Activated T-helper 2 cell treated with anti-CD3 and anti-CD28 coated beads, Interferon-gamma antibody, Interleukin-2, Interleukin-4, amounts not matched to agents 10 μg/mL and 5 μg/mL and 100 μg/mL, durations not matched to agents 14 hours and 24 hours and 36 hours (primary cell): ENCODE data around the gene STXBP5. TPM values are rescaled to one million over a fixed set of nuclear protein-coding genes. Genes with fewer than 3 reads are reported as not detected.
"Not testable (repeated sequence)": the region's sequence is repeated elsewhere in the genome, so short reads cannot be mapped to it uniquely, and the experiment has no call there.

Source experiments
- DNase-seq: peaks from one replicate; pipeline ENCODE4 v3.0.0; 2021; ENCODE audit warnings: low spot score
- H3K27ac Mint-ChIP-seq: one replicate; pipeline ENCODE4 v1.8.0; 2021; ENCODE audit warnings: mixed read lengths
- H3K27me3 Mint-ChIP-seq: one replicate; pipeline ENCODE4 v1.8.0; 2021; ENCODE audit warnings: low read depth, mixed read lengths
- H3K36me3 Mint-ChIP-seq: one replicate; pipeline ENCODE4 v1.8.0; 2021; ENCODE audit warnings: low read depth, mixed read lengths
- H3K4me1 Mint-ChIP-seq: one replicate; pipeline ENCODE4 v1.8.0; 2021; ENCODE audit warnings: low read depth, mixed read lengths
- H3K4me3 Mint-ChIP-seq: one replicate; pipeline ENCODE4 v1.8.0; 2021; ENCODE audit warnings: low read depth, mild to moderate bottlenecking, moderate library complexity, mixed read lengths
- H3K9me3 Mint-ChIP-seq: one replicate; pipeline ENCODE4 v1.8.0; 2021; ENCODE audit warnings: mixed read lengths
- intact Hi-C: fragments of 100-400 bp; cut with micrococcal nuclease; formaldehyde crosslinking; loops from one replicate; pipeline ENCODE4 v1.15.1; 2023
- total RNA-seq: library from RNA; stranded (reverse); gene quantifications from 2 replicates; pipeline ENCODE4 v1.2.3, GENCODE V29; 2022

The STXBP5 gene
- total RNA-seq, 1 donor from 2014 or later, result 21.2 TPM

DNA sequence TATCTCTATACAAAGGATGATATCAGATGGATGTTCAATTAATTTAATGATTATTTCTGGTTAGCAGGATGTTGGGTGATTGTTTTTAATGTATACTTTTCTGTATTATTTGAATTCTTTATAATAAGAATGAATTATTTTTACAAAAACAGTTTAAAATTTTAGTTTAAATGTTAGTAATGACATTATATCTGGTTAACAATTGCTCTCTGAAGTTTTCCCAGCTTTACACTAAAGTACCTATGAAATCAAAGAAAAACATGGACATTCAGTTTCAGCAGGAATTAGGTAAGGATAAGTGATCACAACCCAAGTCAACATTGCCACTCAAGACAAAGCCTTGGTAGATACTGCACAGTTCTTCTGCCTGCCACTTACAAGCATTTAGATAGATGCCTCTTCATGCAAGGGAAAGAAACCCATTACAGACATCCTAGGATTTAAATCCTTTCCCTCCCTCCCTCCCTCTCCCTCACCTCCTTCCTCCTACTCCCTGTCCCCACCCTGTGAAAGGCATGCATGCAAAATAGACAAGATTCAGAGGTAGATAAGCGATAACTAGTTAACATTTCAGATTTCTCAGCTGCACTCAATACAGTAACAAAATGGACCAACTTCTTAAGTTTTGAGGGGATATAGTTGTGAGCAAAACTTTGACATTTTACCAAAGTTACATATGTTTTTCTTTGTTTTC, 143.8 kb downstream of the STXBP5 start:
- H3K36me3 Mint-ChIP-seq, result peaks cover 16% of the 10 kb centered on the region
- H3K4me1 Mint-ChIP-seq, result peaks cover 7% of the 10 kb centered on the region
- H3K9me3 Mint-ChIP-seq, result no peaks in the 10 kb centered on the region
- no peak overlapping the region for H3K4me3 Mint-ChIP-seq
- DNase-seq, result no peak
- H3K27ac Mint-ChIP-seq, result no peak overlapping the region
- no peaks in the 10 kb centered on the region for H3K27me3 Mint-ChIP-seq
- intact Hi-C loops, result no loop called here

DNA sequence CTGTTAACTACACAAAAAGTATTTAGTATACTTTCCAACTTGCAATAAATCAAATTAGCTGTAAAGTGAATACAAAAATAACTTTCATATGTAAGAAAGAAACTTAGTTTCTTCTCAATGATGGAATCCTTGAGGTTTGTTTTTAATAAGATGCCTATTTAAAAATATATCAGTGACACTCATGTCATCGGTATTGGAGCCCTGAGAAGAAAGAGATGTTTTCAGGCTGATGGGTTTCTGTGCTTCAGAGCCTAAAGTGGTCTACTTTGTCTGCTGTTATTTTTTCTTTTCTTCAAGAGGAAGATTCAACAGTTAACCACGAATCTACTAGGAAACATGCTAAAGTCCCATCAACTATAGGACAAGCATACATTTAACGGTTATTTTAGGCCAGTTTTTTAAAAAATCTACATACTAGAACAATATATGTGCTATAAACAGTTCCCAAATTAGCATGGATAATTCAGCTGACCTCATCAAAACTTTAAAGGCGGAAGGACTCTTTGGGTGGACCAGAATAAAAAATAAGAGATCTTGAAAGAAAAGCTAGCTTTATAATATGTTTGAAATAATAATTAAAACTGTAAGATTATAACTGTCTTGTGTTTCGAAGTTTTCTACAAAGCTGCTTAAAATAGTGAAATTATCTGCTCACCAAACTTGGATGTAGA, 157.2 kb downstream of the STXBP5 start:
- peaks cover 34% of the 10 kb centered on the region for H3K36me3 Mint-ChIP-seq
- H3K27ac Mint-ChIP-seq, result no peak overlapping the region

DNA sequence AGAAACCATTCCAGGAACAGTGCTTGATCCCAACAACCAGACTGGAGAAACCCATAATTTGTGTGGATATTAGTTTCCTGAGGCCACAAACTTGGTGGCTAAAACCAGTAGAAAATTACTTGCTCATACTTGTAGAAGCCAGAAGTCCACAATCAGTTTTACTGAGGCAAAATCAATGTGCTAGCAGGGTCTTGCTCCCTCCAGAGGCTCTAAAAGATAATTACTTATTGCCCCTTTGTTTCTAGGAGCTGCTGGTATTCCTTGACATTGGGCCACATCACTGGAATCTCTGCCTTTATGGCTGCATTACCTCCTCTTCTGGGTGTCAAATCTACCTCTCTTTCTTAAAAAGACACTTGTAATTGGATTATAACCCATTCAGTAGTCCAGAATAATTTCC, 162.1 kb downstream of the STXBP5 start:
- Mint-ChIP-seq H3K4me3 (no peak overlapping the region), H3K9me3 (no peaks in the 10 kb centered on the region), H3K27me3 (no peaks in the 10 kb centered on the region), H3K27ac (no peak overlapping the region), H3K4me1 (no peaks in the 10 kb centered on the region), H3K36me3 (peaks cover 21% of the 10 kb centered on the region)
- DNase-seq, result no peak
- intact Hi-C loops, result no loop called here

More for the DNA sequence above, 157.2 kb downstream of the STXBP5 start:
- no peak for DNase-seq
- Mint-ChIP-seq H3K4me1 (no peaks in the 10 kb centered on the region), H3K4me3 (no peak overlapping the region), H3K27me3 (no peaks in the 10 kb centered on the region), H3K9me3 (no peaks in the 10 kb centered on the region)
- intact Hi-C loops, result no loop called here

DNA sequence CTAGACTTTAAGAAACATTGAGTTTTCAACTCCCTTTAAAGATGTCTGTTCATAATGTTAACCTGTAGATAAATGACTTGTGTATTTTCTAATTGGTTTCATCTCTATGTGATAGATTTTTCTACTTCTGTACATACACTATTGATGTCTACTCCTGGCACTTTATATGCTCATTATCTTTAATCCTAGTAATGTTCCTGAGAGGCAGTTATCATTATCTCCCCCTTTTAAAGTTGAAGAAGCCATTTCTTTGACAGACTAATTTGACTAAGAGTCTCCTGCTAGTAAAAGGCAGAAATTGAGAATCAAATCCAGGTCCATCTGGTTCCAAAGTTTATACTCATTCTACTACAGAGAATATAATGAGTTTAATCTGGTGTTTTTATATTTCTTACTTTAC, 167.1 kb downstream of the STXBP5 start:
- H3K4me3 Mint-ChIP-seq, result no peak overlapping the region
- H3K27ac Mint-ChIP-seq, result no peak overlapping the region
- DNase-seq, result no peak
- no peaks in the 10 kb centered on the region for H3K4me1 Mint-ChIP-seq
- H3K27me3 Mint-ChIP-seq, result no peaks in the 10 kb centered on the region
- H3K9me3 Mint-ChIP-seq, result no peaks in the 10 kb centered on the region
- intact Hi-C loops, result no loop called here
- H3K36me3 Mint-ChIP-seq, result peaks cover 9% of the 10 kb centered on the region

DNA sequence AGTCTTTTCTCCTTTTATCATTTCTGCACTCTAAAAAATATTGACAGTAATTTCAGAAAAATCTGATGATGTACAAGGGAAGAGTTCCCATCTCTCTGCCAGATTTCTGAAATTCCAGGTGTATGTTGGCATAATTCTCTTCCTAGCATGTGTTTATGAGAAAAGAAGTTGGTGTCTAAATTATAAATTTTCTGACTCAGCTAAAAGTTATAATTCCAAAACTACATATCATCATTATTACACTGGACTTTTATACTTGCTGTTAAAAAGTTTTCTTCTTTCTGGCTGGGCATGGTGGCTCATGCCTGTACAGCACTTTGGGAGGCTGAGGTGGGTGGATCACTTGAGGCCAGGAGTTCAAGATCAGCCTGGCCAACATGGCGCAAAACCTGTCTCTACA, 168.6 kb downstream of the STXBP5 start:
- Mint-ChIP-seq H3K4me1 (no peaks in the 10 kb centered on the region), H3K27me3 (no peaks in the 10 kb centered on the region), H3K9me3 (no peaks in the 10 kb centered on the region), H3K4me3 (no peak overlapping the region), H3K27ac (no peak overlapping the region), H3K36me3 (peaks cover 7% of the 10 kb centered on the region)
- DNase-seq, result no peak
- intact Hi-C loops, result no loop called here

DNA sequence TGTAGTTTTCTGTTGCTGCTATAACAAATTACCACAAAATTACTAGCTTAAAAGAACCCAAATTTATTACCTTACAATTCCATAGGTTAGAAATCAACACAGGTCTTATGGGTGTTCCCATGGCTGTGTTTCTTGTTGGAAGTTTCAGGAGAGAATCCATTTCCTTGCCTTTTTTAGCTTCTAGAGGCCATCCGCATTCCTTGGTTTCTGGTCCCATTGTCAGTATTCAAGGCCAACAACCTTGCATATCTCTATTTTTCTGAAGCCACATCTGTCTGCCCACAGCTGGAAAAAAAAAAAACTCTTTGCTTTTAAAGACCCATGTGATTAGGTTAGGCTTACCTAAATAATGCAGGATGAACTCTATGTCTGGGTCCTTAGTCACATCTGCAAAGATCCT, 174.6 kb downstream of the STXBP5 start:
- H3K27ac Mint-ChIP-seq, result no peak overlapping the region
- H3K27me3 Mint-ChIP-seq, result no peaks in the 10 kb centered on the region
- H3K4me1 Mint-ChIP-seq, result peaks cover under 1% of the 10 kb centered on the region
- no peaks in the 10 kb centered on the region for H3K9me3 Mint-ChIP-seq
- intact Hi-C loops, result no loop called here
- H3K4me3 Mint-ChIP-seq, result no peak overlapping the region
- DNase-seq, result no peak
- H3K36me3 Mint-ChIP-seq, result peaks cover 44% of the 10 kb centered on the region

DNA sequence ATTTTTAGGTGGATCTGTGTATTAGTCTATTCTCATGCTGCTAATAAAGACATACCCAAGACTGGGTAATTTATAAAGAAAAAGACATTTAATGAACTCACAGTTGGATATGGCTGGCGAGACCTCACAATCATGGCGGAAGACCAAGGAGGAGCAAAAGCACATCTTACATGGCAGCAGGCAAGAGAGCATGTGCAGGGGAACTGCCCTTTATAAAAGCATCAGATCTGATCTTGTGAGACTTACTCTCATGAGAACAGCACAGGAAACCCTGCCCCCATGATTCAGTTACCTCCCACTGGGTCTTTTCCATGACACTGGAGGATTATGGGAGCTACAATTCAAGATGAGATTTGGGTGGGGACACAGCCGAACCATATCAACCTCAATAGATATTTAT, 176.6 kb downstream of the STXBP5 start:
- H3K4me3 Mint-ChIP-seq, H3K9me3 Mint-ChIP-seq, H3K4me1 Mint-ChIP-seq, H3K27ac Mint-ChIP-seq, DNase-seq, H3K27me3 Mint-ChIP-seq: not testable (repeated sequence)
- H3K36me3 Mint-ChIP-seq, result peaks cover 61% of the 10 kb centered on the region
- intact Hi-C loops, result loop anchor here (10.0 kb wide), 2 partner anchors 586 to 764 kb away; no protein-coding TSS in a partner anchor

DNA sequence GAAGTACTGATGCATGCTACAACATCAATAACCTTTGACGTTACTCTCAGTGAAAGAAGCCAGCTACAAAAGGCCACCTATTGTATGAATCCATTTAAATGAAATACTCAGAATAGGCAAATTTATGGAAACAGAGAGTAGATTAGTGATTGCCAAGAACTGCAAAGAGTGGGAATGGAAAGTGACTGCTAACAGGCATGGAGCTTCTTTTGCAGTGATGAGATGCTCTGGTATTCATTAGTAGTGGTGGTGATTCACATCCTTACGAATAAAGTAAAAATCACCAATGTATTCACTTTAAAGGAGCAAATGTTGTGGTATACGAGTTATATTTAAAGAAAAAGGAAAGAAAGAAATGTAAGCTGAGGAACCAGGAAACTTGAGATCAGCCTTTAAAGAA, 177.5 kb downstream of the STXBP5 start:
- no peak for DNase-seq
- intact Hi-C loops, result loop anchor here (10.0 kb wide), 2 partner anchors 587 to 763 kb away; no protein-coding TSS in a partner anchor
- Mint-ChIP-seq H3K4me3 (no peak overlapping the region), H3K36me3 (peaks cover 58% of the 10 kb centered on the region), H3K9me3 (no peaks in the 10 kb centered on the region), H3K27me3 (no peaks in the 10 kb centered on the region), H3K4me1 (peaks cover 10% of the 10 kb centered on the region), H3K27ac (no peak overlapping the region)

DNA sequence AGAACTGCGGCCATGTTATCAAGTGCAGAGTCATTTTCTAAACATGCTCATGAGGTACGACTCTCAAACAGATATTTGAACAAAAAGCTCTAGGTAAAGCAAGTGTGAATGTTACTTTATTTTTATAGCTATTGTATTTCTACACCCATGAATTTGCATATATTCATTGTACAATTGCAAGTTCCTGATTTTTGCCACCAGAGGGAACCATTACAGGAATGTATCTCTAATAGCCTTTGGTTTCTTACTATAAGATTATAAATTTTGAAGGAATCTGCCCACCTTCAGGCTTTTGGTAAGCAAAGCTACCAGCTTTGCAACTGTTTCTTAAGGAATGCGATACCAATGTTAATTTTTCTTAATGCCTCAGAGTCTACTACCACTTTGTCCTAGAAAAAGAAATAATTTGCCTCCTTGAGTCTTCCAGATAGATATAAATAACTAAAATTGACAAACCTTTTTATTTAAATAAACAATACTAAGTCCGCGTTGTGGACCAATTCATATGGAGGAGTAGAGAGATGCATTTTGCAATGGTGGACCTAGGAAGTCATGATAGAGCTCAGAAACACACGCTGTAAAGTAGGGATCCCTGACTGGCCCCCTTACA, 178.8 kb downstream of the STXBP5 start:
- no peak for DNase-seq
- Mint-ChIP-seq H3K27ac (no peak overlapping the region), H3K4me1 (peaks cover 13% of the 10 kb centered on the region), H3K4me3 (no peak overlapping the region), H3K36me3 (peaks cover 52% of the 10 kb centered on the region), H3K9me3 (no peaks in the 10 kb centered on the region), H3K27me3 (no peaks in the 10 kb centered on the region)
- intact Hi-C loops, result loop anchor here (10.0 kb wide), 2 partner anchors 588 to 762 kb away; no protein-coding TSS in a partner anchor

DNA sequence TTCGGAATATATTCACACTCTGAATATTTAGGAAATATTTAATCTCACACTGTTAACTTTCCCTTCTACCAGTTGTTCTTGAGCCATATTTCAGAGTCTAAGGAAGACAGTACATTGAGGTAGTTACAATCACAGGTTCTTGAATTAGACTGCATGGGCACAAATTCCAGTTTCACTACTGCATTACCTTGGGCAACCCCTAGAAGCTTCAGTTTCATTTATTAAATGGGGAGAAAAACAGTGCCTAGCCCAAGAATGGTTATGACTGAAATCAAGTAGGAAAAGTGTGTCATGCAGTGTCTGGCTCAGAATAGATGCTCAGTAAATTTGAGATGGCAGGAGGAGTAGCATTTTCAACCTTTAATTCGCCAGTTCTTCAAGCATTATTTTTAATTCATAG, 179.8 kb downstream of the STXBP5 start:
- Mint-ChIP-seq H3K9me3 (no peaks in the 10 kb centered on the region), H3K36me3 (peaks cover 48% of the 10 kb centered on the region), H3K27me3 (no peaks in the 10 kb centered on the region), H3K27ac (peak overlapping the region; percentile 20), H3K4me3 (no peak overlapping the region), H3K4me1 (peaks cover 13% of the 10 kb centered on the region)
- intact Hi-C loops, result loop anchor here (2.0 to 10.0 kb wide), 4 partner anchors 61 to 761 kb away; no protein-coding TSS in a partner anchor
- no peak for DNase-seq

DNA sequence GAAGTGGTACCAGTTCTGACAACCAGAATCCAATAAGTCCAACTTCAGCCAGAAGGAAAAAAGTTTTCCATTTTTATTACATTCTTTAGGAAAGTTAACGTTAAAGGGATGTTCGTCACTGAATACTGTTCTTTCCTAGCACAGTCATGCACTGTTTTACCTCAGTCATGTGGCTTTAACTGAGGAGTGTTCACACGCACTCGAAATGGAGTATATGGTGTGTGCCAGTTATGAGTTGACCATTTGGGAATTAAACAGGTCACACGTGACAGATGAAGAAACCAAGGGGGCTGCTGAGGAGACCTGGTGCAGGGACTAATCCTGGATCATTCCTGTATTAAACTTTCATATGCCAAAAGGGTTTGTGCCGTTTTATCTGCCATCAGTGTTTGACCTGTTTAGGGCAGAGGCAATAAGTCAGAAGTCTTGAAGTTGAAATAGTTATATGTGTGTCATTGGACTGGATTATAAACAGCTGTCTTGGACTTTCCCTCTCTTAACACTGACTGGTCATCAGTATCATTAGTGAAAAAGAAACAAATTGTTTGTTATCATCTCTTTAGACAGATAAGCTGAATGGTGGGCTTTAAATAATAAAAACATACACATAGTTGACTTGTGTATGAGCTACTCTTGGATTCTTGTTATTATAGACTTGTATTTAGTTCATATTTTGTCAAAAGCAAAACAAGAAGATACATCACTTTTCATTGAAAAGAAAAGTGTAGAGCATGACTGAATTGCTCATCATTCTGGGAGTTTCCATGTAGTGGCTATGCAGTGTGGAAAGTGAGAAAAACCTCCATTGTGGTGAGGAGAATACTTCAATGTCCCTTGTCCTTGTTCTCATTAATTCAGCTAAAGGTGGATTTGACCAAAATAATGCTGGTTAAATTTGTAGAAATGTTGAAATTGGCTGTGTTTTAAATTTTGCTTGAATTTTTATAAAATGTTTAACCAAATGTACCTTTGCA, 180.8 kb downstream of the STXBP5 start:
- Mint-ChIP-seq H3K27me3 (no peaks in the 10 kb centered on the region), H3K9me3 (no peaks in the 10 kb centered on the region), H3K4me1 (peaks cover 13% of the 10 kb centered on the region), H3K27ac (peak overlapping the region; percentile 62), H3K4me3 (no peak overlapping the region), H3K36me3 (peaks cover 42% of the 10 kb centered on the region)
- DNase-seq, result no peak
- intact Hi-C loops, result loop anchor here (2.0 to 10.0 kb wide), 5 partner anchors 62 to 760 kb away; no protein-coding TSS in a partner anchor

DNA sequence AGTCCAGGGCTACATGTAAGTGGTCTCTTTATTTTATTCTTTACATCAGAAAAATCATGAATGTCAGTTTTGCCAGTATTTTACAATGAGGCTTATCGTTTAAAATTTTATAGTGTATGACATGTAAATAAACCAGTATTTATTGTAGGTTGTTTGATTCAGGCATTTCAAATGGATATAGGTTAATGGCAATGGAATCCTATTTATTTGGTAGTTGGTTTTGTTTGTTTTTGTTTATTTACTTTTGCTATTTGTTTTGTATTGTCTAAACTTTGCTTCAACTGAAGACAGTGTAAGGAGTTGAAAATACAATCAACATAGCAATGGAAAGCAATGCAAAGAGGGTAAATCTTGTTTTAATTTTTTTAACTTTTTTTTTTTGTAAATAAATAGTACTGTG, 185.2 kb downstream of the STXBP5 start:
- H3K36me3 Mint-ChIP-seq, result peaks cover 11% of the 10 kb centered on the region
- H3K9me3 Mint-ChIP-seq, result no peaks in the 10 kb centered on the region
- H3K27me3 Mint-ChIP-seq, result no peaks in the 10 kb centered on the region
- no peak for DNase-seq
- peaks cover 9% of the 10 kb centered on the region for H3K4me1 Mint-ChIP-seq
- intact Hi-C loops, result loop anchor here (5.0 to 10.0 kb wide), 3 partner anchors 107 to 755 kb away; no protein-coding TSS in a partner anchor
- no peak overlapping the region for H3K4me3 Mint-ChIP-seq
- no peak overlapping the region for H3K27ac Mint-ChIP-seq
